ENCODE measurements around the gene ALG3.

The ALG3 gene

DNA sequence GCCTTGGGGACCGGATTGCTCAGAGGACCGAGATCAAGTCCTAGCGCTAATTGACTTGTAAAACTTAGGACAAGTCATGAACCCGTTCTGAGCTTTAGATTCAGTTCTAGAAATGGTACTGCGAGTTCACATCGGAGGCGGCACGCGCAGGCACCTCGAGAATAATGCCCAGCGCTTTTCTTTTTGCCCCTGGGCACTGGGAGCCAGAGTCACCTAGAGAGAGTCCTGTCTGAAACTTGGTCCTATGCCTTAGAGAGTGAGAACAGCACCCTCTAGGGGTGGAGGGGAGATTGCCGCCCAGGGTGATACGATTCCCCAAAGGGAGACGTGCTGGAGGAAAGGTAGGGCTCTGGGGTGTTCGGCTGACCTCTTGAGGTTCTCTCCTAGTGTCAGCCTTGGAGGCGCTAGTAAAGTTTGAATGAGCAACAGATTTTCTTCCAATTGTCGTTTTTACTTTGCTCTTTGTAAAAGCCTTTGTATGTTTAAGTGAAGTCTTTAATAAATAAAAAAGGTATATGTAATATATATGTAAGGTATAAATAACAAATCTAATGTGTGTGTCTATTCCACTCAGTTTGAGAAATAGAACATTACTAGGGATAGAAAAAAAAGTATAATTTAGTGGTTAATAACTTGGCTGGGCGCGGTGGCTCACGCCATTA is 1.5 kb upstream of the ALG3 start:
- peak overlapping the region; percentile 95 for H3K4me3 ChIP-seq
- peak; percentile 89 to 95 for DNase-seq (ENCODE audit: low spot score in 2 of 2)
- in situ Hi-C loops (cut with MboI; ENCODE audit: low sequenced_read_pairs): no loop called here
- H3K9me3 ChIP-seq: no peaks in the 10 kb centered on the region
- H3K27me3 ChIP-seq (ENCODE audit: low read depth): no peaks in the 10 kb centered on the region
- H3K36me3 ChIP-seq (replicated peaks): peaks cover 4% of the 10 kb centered on the region
- H3K4me1 ChIP-seq: peaks cover 6% of the 10 kb centered on the region

DNA sequence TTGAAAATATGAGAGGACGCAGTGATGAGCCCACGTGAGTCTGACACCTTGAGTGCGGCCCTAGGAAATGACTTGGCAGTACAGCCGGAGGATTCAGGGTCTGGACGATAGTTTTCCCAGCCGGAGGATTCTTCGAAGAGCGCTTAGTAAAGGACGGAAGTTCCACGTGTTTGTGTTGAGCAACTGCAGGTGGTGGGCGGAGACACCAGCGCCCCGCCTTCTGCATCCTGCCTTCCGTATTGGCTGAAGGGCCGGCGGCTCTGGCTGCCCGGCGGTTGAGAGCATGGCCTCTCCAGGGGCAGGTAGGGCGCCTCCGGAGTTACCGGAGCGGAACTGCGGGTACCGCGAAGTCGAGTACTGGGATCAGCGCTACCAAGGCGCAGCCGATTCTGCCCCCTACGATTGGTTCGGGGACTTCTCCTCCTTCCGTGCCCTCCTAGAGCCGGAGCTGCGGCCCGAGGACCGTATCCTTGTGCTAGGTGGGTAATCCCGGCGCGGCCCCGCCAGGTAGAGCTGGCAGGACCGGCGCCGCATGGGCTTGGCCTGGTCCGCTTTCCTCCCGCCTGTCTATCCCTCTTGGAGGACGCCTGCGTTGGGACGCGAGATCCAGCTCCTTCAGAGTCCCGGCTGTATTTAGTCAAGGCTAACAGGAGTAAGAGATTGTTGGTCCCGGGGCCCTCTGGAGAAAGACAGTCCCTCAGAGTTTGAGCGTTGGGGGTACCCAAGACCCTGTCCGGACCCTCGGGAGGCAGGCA is 827 bp upstream of the ALG3 start, which contains the start of gene EEF1AKMT4:
TSS of gene EEF1AKMT4 (plus strand) at position 261 of the 755 bp plus-strand sequence. CDS start at position 284, 23 bp downstream.
- peak; percentile 96 to 98 for DNase-seq (ENCODE audit: low spot score in 2 of 2)
- peaks cover 6% of the 10 kb centered on the region for H3K4me1 ChIP-seq
- in situ Hi-C loops (cut with MboI; ENCODE audit: low sequenced_read_pairs): no loop called here
- no peaks in the 10 kb centered on the region for H3K27me3 ChIP-seq (ENCODE audit: low read depth)
- peak within 1 kb of the TSS; percentile 95 for H3K4me3 ChIP-seq
- H3K9me3 ChIP-seq: no peaks in the 10 kb centered on the region
- peaks cover 11% of the 10 kb centered on the region for H3K36me3 ChIP-seq (replicated peaks)

DNA sequence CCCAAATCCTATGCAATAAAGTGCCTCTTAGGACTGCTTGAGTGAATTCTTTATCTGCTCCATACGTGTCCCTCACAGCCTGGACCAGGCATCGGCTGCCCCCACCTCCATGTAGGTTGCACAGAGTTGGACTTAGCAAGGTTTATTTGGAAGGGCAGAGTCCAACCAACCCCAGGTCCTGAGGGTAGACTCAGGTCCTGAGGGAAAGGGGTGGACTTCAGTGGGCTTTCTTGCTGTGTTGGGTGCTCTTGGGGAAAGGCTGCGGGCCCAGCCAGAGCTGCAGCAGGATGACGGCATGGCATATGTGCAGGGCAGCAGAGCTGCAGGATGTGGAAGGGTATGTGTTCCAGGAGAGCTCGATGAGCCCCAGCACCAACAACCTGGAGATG is 6.5 kb downstream of the ALG3 start:
- Histone ChIP-seq H3K27me3 (ENCODE audit: low read depth) (no peaks in the 10 kb centered on the region), H3K4me1 (no peaks in the 10 kb centered on the region; the same call in 1 of the 2 replicates), H3K4me3 (no peak overlapping the region), H3K9me3 (no peaks in the 10 kb centered on the region), H3K36me3 (replicated peaks) (peaks cover 35% of the 10 kb centered on the region)
- in situ Hi-C loops (cut with MboI; ENCODE audit: low sequenced_read_pairs): no loop called here
- no peak for DNase-seq (ENCODE audit: low spot score in 2 of 2)

DNA sequence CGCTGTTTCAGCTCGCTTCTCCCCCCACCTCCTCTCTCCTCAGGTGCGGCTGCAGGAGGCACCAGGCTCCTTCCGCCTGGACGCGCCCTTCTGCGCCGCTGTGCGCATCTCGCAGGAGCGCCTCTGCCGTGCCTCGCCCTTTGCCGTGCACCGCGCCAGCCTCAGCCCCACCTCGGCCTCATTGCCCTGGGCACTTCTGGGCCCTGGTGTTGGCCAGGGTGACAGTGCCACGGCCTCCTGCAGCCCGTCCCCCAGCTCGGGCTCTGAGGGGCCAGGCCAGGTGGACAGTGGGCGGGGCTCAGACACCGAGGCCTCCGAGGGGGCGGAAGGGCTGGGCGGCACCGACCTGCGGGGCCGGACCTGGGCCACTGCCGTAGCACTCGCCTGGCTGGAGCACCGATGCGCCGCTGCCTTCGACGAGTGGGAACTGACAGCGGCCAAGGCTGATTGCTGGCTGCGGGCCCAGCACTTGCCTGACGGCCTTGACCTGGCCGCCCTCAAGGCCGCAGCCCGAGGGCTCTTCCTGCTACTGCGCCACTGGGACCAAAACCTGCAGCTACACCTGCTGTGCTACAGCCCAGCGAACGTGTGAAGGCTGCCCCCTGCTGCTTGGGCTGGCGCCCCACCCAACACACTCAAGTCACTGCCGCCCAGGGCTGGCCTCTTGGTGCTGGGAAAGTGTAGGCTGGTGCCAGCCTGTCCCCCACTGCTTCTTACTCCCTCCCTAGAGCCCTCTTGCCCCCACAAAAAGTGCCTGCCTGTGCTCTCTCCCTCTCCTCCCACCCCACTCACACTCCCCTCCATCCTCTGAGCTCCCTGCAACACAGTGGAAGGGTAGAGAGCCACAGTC is 7.1 kb downstream of the ALG3 start:
- H3K9me3 ChIP-seq: no peaks in the 10 kb centered on the region
- DNase-seq (ENCODE audit: low spot score in 2 of 2): no peak
- H3K36me3 ChIP-seq (replicated peaks): peaks cover 35% of the 10 kb centered on the region
- no peak overlapping the region for H3K4me3 ChIP-seq
- H3K4me1 ChIP-seq: no peaks in the 10 kb centered on the region
- H3K27me3 ChIP-seq (ENCODE audit: low read depth): no peaks in the 10 kb centered on the region
- in situ Hi-C loops (cut with MboI; ENCODE audit: low sequenced_read_pairs): no loop called here

DNA sequence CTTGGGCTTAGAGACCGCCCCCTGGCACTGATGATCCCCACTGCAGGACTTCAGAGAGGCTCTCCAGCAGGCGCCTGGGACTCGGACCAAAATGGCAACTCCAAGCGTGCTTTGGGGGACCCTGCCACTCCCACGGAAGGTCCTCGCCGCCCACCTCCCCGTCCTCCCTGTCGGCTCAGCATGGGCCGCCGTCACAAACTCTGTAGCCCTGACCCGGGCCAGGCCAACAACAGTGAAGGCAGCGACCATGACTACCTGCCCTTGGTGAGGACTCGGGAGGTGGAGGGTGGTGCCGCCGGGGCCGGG is 7.7 kb downstream of the ALG3 start:
- in situ Hi-C loops (cut with MboI; ENCODE audit: low sequenced_read_pairs): no loop called here
- H3K36me3 ChIP-seq (replicated peaks): peaks cover 35% of the 10 kb centered on the region
- H3K4me3 ChIP-seq: no peak overlapping the region
- DNase-seq (ENCODE audit: low spot score in 2 of 2): no peak
- H3K9me3 ChIP-seq: no peaks in the 10 kb centered on the region
- no peaks in the 10 kb centered on the region for H3K27me3 ChIP-seq (ENCODE audit: low read depth)
- no peaks in the 10 kb centered on the region for H3K4me1 ChIP-seq

DNA sequence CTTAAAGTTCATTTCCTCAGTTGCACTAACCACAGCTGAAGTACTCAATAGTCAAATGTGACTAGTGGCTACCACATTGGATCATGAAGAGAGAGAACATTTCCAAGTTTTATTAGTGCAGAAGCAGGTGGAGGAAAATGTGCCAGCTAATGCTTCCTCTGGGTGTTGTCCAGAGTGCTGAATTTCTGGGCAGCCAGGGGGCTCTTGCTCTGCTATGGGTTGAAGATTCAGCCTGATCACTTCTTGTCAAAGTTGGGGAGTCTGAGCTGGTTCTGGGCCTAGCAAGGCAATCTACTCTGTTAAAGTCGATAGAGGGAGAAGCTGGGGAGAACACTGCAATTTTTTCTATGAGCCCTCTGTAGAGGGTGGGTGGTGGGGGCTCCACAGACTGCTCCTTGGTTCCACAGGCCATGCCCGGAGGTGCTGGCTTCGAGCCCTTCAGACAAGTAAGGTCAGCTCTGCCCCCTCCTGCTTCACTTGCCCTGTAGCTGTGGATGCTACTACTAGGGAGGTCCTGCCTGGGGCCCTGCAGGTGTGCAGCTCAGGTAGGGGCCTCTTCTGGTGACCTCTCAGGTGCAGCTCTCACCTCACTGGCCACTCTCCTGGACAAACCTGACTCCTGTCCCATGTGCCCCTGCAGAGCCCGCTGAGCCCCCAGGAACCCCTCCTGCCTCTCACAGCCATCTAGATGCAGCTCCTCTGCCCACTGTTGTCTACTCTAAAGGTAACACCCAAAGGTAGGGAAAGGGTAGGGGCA is 8.2 kb downstream of the ALG3 start:
- in situ Hi-C loops (cut with MboI; ENCODE audit: low sequenced_read_pairs): no loop called here
- H3K9me3 ChIP-seq: no peaks in the 10 kb centered on the region
- peaks cover 34% of the 10 kb centered on the region for H3K36me3 ChIP-seq (replicated peaks)
- no peaks in the 10 kb centered on the region for H3K4me1 ChIP-seq
- peak in 1 of 2 experiments; percentile 53 for DNase-seq (ENCODE audit: low spot score in 2 of 2)
- H3K4me3 ChIP-seq: no peak overlapping the region
- no peaks in the 10 kb centered on the region for H3K27me3 ChIP-seq (ENCODE audit: low read depth)

DNA sequence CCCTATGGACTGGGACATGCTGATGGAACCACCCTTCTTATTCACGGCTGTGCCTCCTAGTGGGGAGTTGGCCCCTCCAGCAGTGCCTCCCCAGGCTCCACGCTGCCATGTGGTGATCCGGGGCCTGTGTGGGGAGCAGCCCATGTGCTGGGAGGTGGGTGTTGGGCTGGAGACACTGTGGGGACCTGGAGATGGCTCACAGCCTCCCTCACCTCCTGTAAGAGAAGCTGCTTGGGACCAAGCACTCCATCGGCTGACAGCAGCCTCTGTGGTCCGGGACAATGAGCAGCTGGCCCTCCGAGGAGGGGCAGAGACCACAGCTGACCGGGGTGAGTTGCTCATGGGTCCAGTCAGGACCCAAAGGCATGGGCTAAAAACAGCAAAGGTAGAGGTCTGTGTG is 9.1 kb downstream of the ALG3 start:
- Histone ChIP-seq H3K9me3 (no peaks in the 10 kb centered on the region), H3K27me3 (ENCODE audit: low read depth) (no peaks in the 10 kb centered on the region), H3K4me1 (no peaks in the 10 kb centered on the region), H3K36me3 (replicated peaks) (peaks cover 26% of the 10 kb centered on the region), H3K4me3 (no peak overlapping the region)
- DNase-seq (ENCODE audit: low spot score in 2 of 2): no peak
- in situ Hi-C loops (cut with MboI; ENCODE audit: low sequenced_read_pairs): no loop called here

DNA sequence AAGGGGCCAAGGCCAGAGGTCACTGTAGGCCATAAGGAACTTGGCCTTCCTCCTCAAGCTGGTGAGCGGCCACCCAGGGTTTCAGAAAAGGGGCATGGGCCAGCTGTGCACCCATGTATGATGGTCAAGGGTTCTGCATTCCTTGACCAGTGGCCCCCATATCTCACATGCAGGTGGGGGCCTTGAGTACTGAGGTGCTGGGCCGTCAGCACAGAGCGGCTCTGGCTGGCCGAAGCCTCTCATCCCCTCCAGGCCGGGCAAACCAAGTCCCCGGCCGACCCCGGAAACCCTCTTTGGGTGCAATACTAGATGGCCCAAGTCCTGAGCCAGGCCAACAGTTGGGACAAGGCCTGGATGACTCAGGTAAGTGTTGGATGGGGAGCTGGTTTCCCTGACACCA is 9.5 kb downstream of the ALG3 start:
- in situ Hi-C loops (cut with MboI; ENCODE audit: low sequenced_read_pairs): no loop called here
- Histone ChIP-seq H3K4me1 (no peaks in the 10 kb centered on the region), H3K4me3 (no peak overlapping the region), H3K27me3 (ENCODE audit: low read depth) (no peaks in the 10 kb centered on the region), H3K9me3 (no peaks in the 10 kb centered on the region), H3K36me3 (replicated peaks) (peaks cover 21% of the 10 kb centered on the region)
- DNase-seq (ENCODE audit: low spot score in 2 of 2): no peak

DNA sequence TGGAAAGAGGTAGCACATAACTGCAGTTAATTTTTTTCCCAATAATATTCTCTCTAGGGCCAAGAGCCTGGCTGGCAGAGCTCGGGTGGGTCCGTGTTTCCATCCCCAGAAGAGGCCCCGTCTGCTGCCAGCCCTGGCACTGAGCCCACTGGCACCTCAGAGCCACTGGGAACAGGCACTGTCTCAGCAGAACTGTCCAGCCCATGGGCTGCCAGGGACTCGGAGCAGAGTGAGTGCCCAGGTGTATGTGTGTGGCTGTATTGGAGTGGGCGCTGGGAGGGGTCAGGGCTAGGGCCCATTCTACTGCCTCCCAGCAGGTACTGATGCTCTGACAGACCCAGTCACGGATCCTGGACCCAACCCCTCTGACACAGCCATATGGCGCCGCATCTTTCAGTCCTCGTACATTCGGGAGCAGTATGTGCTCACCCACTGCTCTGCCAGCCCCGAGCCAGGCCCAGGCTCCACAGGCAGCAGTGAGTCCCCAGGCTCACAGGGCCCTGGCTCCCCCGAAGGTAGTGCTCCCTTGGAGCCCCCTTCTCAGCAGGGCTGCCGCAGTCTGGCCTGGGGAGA is 10.4 kb downstream of the ALG3 start:
- in situ Hi-C loops (cut with MboI; ENCODE audit: low sequenced_read_pairs): no loop called here
- H3K27me3 ChIP-seq (ENCODE audit: low read depth): no peaks in the 10 kb centered on the region
- H3K36me3 ChIP-seq (replicated peaks): peaks cover 12% of the 10 kb centered on the region
- H3K9me3 ChIP-seq: no peaks in the 10 kb centered on the region
- no peak for DNase-seq (ENCODE audit: low spot score in 2 of 2)
- no peak overlapping the region for H3K4me3 ChIP-seq
- no peaks in the 10 kb centered on the region for H3K4me1 ChIP-seq

DNA sequence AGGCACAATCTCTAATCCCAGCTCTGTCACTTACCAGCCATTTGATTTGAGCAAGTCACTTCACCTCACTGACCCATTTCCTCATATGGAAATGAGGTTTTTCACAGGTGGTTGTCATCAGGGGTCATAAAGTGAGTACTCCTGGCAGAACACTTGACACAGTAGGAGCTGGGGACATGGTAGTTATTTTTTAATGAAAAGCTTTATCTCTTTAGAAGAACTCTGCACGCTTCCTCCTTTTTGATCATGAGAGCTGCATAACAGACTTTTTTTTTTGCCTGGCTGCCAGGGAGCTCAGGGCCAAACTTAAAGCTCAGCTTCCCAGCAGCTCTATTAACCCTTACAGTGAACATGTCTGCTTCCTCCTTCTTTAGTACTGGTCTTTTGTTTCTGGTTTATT is 11.0 kb downstream of the ALG3 start:
- Histone ChIP-seq H3K9me3 (no peaks in the 10 kb centered on the region), H3K4me3 (no peak overlapping the region), H3K27me3 (ENCODE audit: low read depth) (no peaks in the 10 kb centered on the region), H3K4me1 (no peaks in the 10 kb centered on the region), H3K36me3 (replicated peaks) (peaks cover 7% of the 10 kb centered on the region)
- DNase-seq (ENCODE audit: low spot score in 2 of 2): no peak
- in situ Hi-C loops (cut with MboI; ENCODE audit: low sequenced_read_pairs): no loop called here

DNA sequence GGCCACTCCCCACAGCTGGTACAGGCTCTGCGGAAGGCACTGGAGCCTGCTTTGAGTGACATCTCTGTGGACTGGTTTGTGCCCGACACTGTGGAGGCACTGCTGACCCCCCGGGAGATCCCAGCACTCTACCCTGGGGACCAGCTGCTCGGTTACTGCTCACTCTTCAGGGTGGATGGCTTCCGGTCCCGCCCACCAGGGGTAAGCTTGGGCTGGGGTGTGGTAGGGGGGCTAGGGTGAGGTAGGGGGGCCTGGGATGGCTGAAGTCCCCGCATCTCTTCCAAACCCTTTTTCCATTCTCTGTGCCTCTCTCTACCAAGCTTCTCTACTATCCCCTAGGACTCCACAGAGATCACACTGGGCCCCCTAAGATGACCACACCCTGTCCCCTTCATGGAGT is 11.6 kb downstream of the ALG3 start:
- no peak for DNase-seq (ENCODE audit: low spot score in 2 of 2)
- Histone ChIP-seq H3K4me3 (no peak overlapping the region), H3K36me3 (replicated peaks) (0 out of 2 replicates have a peak, but pooled peaks cover 3% of the 10 kb centered on the region), H3K9me3 (no peaks in the 10 kb centered on the region), H3K27me3 (ENCODE audit: low read depth) (no peaks in the 10 kb centered on the region), H3K4me1 (no peaks in the 10 kb centered on the region)
- in situ Hi-C loops (cut with MboI; ENCODE audit: low sequenced_read_pairs): no loop called here

DNA sequence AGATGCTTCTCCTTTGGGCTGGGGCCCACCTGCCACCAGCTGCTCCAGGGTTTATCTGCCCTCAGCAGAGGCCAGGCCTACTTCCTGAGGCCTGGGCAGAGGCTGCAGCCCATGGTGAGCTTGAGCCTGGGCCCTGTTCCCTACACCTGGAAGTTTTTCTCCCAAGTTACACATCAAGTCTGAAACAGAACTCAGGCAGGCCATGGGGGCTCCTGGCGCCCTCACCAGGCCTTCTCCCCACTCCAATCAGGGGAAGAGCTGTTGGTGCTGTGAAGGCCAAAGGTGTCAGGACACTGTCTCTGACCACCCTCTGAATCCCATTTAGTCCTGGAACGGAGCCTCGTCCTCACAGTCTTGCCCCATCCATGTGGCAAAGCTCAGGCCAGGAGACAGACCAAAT is 12.1 kb downstream of the ALG3 start:
- Histone ChIP-seq H3K9me3 (no peaks in the 10 kb centered on the region), H3K4me1 (no peaks in the 10 kb centered on the region), H3K4me3 (no peak overlapping the region), H3K36me3 (replicated peaks) (no peaks in the 10 kb centered on the region), H3K27me3 (ENCODE audit: low read depth) (no peaks in the 10 kb centered on the region)
- in situ Hi-C loops (cut with MboI; ENCODE audit: low sequenced_read_pairs): no loop called here
- no peak for DNase-seq (ENCODE audit: low spot score in 2 of 2)

DNA sequence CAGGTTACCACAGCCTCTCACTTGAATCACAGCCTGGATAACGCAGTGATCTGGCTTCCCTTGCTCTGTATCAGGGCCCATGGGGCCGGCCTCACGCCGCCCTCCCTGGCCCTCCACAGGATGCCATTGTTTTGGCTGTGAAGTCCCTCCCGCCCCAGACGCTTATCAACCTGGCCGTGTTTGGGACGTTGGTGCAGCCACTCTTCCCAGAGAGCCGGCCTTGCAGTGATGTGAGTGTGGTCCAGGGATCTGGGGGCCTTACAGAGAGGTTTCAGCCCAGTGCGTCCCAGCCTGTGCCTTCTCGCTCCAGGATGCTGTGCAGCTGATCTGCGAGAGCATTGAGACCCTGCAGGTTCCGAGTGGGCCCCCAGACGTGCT is 12.7 kb downstream of the ALG3 start:
- H3K4me3 ChIP-seq: no peak overlapping the region
- no peaks in the 10 kb centered on the region for H3K4me1 ChIP-seq
- DNase-seq (ENCODE audit: low spot score in 2 of 2): no peak
- no peaks in the 10 kb centered on the region for H3K9me3 ChIP-seq
- H3K36me3 ChIP-seq (replicated peaks): no peaks in the 10 kb centered on the region
- no peaks in the 10 kb centered on the region for H3K27me3 ChIP-seq (ENCODE audit: low read depth)
- in situ Hi-C loops (cut with MboI; ENCODE audit: low sequenced_read_pairs): no loop called here
